MCF 10A (cell line): ENCODE measurements around the gene SOX12. TPM values are rescaled to one million over a fixed set of nuclear protein-coding genes. Genes with fewer than 3 reads are reported as not detected.

Experiments
- BruUV-seq: library from RNA; stranded (reverse); fragments of 400-500 nt; replicated peaks from 2 replicates; lab custom pipeline; 2021; lab: Mats Ljungman, UMichigan
- CTCF ChIA-PET: fragments of 300-600 bp; sonication (Branson Sonifier 250); formaldehyde crosslinking; extraction: SDS; loops from one replicate; lab custom pipeline; 2021; ENCODE audit warnings: antibody characterized with exemption, inconsistent platforms; lab: Yijun Ruan, JAX
- POLR2A ChIA-PET: fragments of 300-600, 350-650 bp; sonication (Branson Sonifier 250); formaldehyde crosslinking; extraction: SDS; loops from one replicate; lab custom pipeline; 2020; ENCODE audit warnings: antibody characterized with exemption, inconsistent platforms; lab: Yijun Ruan, JAX
- DNase-seq: peaks from one replicate; pipeline ENCODE4 v3.0.0-alpha.2; 2018; ENCODE audit not compliant: unreplicated experiment
- H3K27ac Mint-ChIP-seq: one replicate; pipeline ENCODE4 v1.8.0; 2022; ENCODE audit warnings: mild to moderate bottlenecking, low read depth, mixed read lengths; ENCODE audit not compliant: unreplicated experiment
- H3K27me3 Mint-ChIP-seq: one replicate; pipeline ENCODE4 v1.8.0; 2022; ENCODE audit warnings: mixed read lengths; ENCODE audit not compliant: insufficient read depth, unreplicated experiment
- H3K36me3 Mint-ChIP-seq: one replicate; pipeline ENCODE4 v1.8.0; 2022; ENCODE audit warnings: mild to moderate bottlenecking, moderate library complexity, mixed read lengths; ENCODE audit not compliant: insufficient read depth, unreplicated experiment
- H3K4me1 Mint-ChIP-seq: one replicate; pipeline ENCODE4 v1.8.0; 2022; ENCODE audit warnings: mixed read lengths; ENCODE audit not compliant: insufficient read depth, unreplicated experiment
- H3K4me3 Mint-ChIP-seq: one replicate; pipeline ENCODE4 v1.8.0; 2022; ENCODE audit warnings: mild to moderate bottlenecking, moderate library complexity, mixed read lengths; ENCODE audit not compliant: unreplicated experiment
- H3K9me3 Mint-ChIP-seq: one replicate; pipeline ENCODE4 v1.8.0; 2022; ENCODE audit warnings: mixed read lengths; ENCODE audit not compliant: unreplicated experiment
- intact Hi-C: fragments of 100-400 bp; cut with micrococcal nuclease; formaldehyde crosslinking; loops from 2 replicates; pipeline ENCODE4 v1.14.1; 2022
- total RNA-seq: library from RNA; stranded (reverse); gene quantifications from 2 replicates; pipeline ENCODE4 v1.2.3, GENCODE V29; 2022
- TF ChIP-seq, protein P1 (sequence below): fragments of 200-600 bp; IDR thresholded peaks from one replicate; pipeline ENCODE4 v1.8.0; 2022; ENCODE audit warnings: antibody characterized with exemption, mild to moderate bottlenecking; ENCODE audit not compliant: unreplicated experiment

Gene SOX12
- total RNA-seq, 1 experiment from 2014 or later: 17.6 TPM

DNA sequence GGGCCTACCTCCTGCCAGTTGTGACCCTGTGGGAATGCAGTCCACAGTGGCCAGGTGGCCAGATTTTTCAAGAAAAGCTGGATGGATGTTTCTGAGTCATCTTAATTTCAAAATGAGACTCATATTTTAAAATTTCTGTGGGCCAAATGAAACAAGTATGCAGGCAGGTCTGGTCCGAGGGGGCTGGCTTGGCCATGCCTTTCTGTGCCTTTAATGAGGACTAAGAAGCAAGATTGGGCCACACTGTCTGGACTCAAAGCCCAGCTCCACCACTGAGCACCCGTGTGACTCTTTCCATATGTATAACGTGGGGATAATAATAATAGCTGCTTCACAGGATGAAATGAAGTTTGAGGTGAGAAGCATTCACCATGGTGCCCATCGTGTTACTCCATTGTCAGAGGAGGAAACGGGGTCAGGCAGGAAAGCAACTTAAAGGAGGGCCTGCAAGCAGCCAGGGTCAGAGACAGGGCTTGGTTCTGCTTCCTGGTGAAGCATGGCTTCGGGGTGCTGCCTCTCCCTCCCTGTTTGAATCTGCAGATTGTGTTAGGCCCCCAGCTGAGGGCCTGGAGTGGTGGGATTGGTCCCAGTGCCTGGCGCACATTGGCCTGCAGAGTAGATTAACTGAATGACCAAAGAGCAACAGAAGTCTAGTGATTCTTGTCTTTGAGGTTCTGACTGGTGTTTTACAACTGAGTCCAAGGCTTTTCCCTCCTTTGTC lies 3.8 kb downstream of the SOX12 start:
- intact Hi-C loops: no loop called here
- peaks cover 24% of the 10 kb centered on the region for H3K4me1 Mint-ChIP-seq
- H3K27ac Mint-ChIP-seq: peak overlapping the region; percentile 55
- no peaks in the 10 kb centered on the region for H3K9me3 Mint-ChIP-seq
- TF ChIP-seq, protein P1, sequence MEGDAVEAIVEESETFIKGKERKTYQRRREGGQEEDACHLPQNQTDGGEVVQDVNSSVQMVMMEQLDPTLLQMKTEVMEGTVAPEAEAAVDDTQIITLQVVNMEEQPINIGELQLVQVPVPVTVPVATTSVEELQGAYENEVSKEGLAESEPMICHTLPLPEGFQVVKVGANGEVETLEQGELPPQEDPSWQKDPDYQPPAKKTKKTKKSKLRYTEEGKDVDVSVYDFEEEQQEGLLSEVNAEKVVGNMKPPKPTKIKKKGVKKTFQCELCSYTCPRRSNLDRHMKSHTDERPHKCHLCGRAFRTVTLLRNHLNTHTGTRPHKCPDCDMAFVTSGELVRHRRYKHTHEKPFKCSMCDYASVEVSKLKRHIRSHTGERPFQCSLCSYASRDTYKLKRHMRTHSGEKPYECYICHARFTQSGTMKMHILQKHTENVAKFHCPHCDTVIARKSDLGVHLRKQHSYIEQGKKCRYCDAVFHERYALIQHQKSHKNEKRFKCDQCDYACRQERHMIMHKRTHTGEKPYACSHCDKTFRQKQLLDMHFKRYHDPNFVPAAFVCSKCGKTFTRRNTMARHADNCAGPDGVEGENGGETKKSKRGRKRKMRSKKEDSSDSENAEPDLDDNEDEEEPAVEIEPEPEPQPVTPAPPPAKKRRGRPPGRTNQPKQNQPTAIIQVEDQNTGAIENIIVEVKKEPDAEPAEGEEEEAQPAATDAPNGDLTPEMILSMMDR: no peak
- BruUV-seq: no TSS peak
- peak overlapping the region; percentile 87 for H3K4me3 Mint-ChIP-seq
- DNase-seq: no peak
- ChIA-PET CTCF (interaction anchor here (0.6 to 4.8 kb wide), 13 partner anchors 9 to 1002 kb away, joined by 3 to 53 read pairs (median 7); no protein-coding TSS in a partner anchor), POLR2A (interaction anchor here (0.6 to 1.2 kb wide), 5 partner anchors 9 to 73 kb away, joined by 3 to 5 read pairs (median 3); no protein-coding TSS in a partner anchor)
- no peaks in the 10 kb centered on the region for H3K27me3 Mint-ChIP-seq
- H3K36me3 Mint-ChIP-seq: peaks cover 28% of the 10 kb centered on the region

DNA sequence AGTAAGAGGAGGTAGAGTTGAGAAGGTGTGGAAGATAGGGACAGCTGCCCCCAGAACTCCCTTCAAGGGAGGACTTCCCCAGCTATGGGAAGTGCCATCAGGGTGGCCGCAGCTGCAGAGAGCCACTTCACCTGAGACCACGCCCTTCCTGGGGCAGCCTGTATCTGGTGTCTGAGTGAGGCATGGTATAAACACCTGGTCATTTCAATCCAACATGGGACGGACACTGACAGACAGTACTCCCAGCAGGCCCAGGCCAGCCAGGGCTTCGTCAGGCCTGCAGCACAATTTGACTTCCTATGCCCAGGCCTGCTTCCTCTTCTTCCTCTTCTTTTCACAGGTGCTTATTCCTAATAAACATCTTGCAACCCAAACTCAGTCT lies 4.5 kb downstream of the SOX12 start:
- Mint-ChIP-seq H3K27ac (peak overlapping the region; percentile 55), H3K4me1 (peaks cover 24% of the 10 kb centered on the region), H3K9me3 (no peaks in the 10 kb centered on the region), H3K27me3 (no peaks in the 10 kb centered on the region), H3K36me3 (peaks cover 28% of the 10 kb centered on the region), H3K4me3 (peak overlapping the region; percentile 45)
- BruUV-seq: no TSS peak
- ChIA-PET POLR2A (interaction anchor here (1.0 to 2.0 kb wide), 4 partner anchors 15 to 94 kb away, joined by 3 to 9 read pairs (median 4); no protein-coding TSS in a partner anchor), CTCF (interaction anchor here (0.7 to 5.0 kb wide), 20 partner anchors 8 to 238 kb away, joined by 3 to 53 read pairs (median 6); partner anchors contain the start of genes DEFB132, NRSN2 and ZCCHC3)
- no peak for DNase-seq
- intact Hi-C loops: loop anchor here (1.0 kb wide), 2 partner anchors 94 to 121 kb away; no protein-coding TSS in a partner anchor
- TF ChIP-seq, protein P1: no peak

DNA sequence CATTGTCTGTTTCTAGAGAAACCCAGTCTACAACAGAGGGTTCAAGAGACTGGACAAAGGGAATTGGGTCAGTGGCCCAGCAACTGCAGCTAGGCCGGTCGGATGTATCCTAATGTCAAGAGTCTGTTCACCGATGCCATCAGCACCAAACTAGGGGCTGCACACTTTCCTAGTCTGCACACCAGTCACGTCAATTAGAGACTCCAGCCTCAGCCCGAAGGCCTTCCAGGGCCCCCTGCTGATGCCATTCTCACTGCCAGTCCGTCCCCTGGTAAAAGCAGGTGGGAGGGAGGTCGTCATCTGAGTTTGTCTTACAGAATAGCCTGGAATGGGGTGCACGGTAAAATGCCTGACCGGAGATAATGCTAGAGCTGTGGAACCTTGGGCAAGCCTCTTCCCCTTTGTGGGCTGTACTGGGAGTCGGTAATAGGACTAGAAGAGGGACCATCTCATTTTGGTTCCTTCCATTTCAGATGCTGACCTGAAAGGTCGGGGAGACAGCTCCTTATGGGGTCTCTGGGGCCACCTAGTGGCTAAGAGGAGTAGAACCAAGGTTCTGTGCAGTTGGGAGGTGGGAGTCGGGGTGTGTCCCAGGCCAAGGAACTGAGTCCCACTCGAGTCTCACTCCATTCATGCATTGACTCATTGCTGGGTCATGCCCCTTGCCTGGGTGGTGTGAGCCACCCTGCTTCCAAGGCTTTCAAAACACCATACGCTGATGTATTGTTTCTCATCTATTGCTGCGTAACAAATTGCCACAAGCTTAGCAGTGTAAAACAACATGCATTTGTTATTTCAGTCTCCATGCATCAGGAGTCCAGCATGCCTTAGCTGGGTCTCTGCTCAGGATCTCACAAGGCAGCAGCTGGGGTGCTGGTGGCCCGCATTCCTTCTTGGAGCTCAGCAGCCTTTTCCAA lies 5.1 kb downstream of the SOX12 start:
- Mint-ChIP-seq H3K27ac (peak overlapping the region; percentile 55), H3K9me3 (no peaks in the 10 kb centered on the region), H3K4me3 (peak overlapping the region; percentile 45), H3K4me1 (peaks cover 24% of the 10 kb centered on the region), H3K27me3 (no peaks in the 10 kb centered on the region), H3K36me3 (peaks cover 31% of the 10 kb centered on the region)
- CTCF ChIA-PET: interaction anchor here (0.5 to 5.0 kb wide), 48 partner anchors 7 to 240 kb away, joined by 3 to 53 read pairs (median 5); partner anchors contain the start of genes DEFB129, DEFB132, NRSN2 and ZCCHC3
- TF ChIP-seq, protein P1: peak; percentile 86
- peak; percentile 73 for DNase-seq
- no TSS peak for BruUV-seq
- intact Hi-C loops: loop anchor here (1.0 kb wide), 2 partner anchors 94 to 121 kb away; no protein-coding TSS in a partner anchor
- POLR2A ChIA-PET: interaction anchor here (0.5 to 2.0 kb wide), 8 partner anchors 15 to 703 kb away, joined by 3 to 9 read pairs (median 4); no protein-coding TSS in a partner anchor
